ENCODE measurements around the gene GOLPH3L. TPM values are rescaled to one million over a fixed set of nuclear protein-coding genes. Genes with fewer than 3 reads are reported as not detected.
A peak's percentile ranks its signal among the peaks of the same experiment; 100 is the strongest.
"Not testable (repeated sequence)": the region's sequence is repeated elsewhere in the genome, so short reads cannot be mapped to it uniquely, and the experiment has no call there.

The GOLPH3L gene
- total RNA-seq, 1 experiment from 2014 or later: 6.9 TPM

GRCh38 chr1:150615346-150616201 is 81.4 kb downstream of the GOLPH3L start:
- no peak for DNase-seq (ENCODE audit: low read depth)

- peak; percentile 92 for DNase-seq (ENCODE audit: low read depth)
Observed at GRCh38 chr1:150613061-150613920, 83.7 kb downstream of the GOLPH3L start.

- no peak for DNase-seq (ENCODE audit: low read depth)
Observed at GRCh38 chr1:150612014-150612345, 85.0 kb downstream of the GOLPH3L start.

- no peak for DNase-seq (ENCODE audit: low read depth)
Observed at GRCh38 chr1:150610576-150610975, 86.4 kb downstream of the GOLPH3L start.

GRCh38 chr1:150609732-150610131 is 87.2 kb downstream of the GOLPH3L start:
- no peak for DNase-seq (ENCODE audit: low read depth)

GRCh38 chr1:150606463-150607142 is 90.4 kb downstream of the GOLPH3L start:
- no peak for DNase-seq (ENCODE audit: low read depth)

GRCh38 chr1:150605451-150605731 is 91.6 kb downstream of the GOLPH3L start:
- DNase-seq (ENCODE audit: low read depth): not testable (repeated sequence)

- DNase-seq (ENCODE audit: low read depth): no peak
Observed at GRCh38 chr1:150604226-150604588, 92.7 kb downstream of the GOLPH3L start.

- DNase-seq (ENCODE audit: low read depth): no peak
Observed at GRCh38 chr1:150603711-150604110, 93.2 kb downstream of the GOLPH3L start.

GRCh38 chr1:150602372-150602771 is 94.6 kb downstream of the GOLPH3L start:
- DNase-seq (ENCODE audit: low read depth): not testable (repeated sequence)

GRCh38 chr1:150601540-150601939 is 95.4 kb downstream of the GOLPH3L start:
- DNase-seq (ENCODE audit: low read depth): no peak

- not testable (repeated sequence) for DNase-seq (ENCODE audit: low read depth)
Observed at GRCh38 chr1:150598346-150598745, 98.6 kb downstream of the GOLPH3L start.

GRCh38 chr1:150596976-150597375 is 100.0 kb downstream of the GOLPH3L start:
- no peak for DNase-seq (ENCODE audit: low read depth)

Other genes with a start within 250 kb of the GOLPH3L start
- gene TARS2, start 209.7 kb downstream of the GOLPH3L start, total RNA-seq (2014; rRNA removed): 16.4 and 18.9 TPM in 2 replicates
- 108 and 129 TPM in 2 replicates for gene ECM1, start 189.0 kb downstream of the GOLPH3L start, total RNA-seq (2014; rRNA removed)
- gene FALEC, start 181.4 kb downstream of the GOLPH3L start, total RNA-seq (2014; rRNA removed): not detected in 2 replicates
- gene ADAMTSL4, start 147.7 kb downstream of the GOLPH3L start, total RNA-seq (2014; rRNA removed): 2.8 and 3.1 TPM in 2 replicates
- gene MCL1, start 117.5 kb downstream of the GOLPH3L start, total RNA-seq (2014; rRNA removed): 287 TPM in 2 replicates
- gene ENSA, start 67.5 kb downstream of the GOLPH3L start, total RNA-seq (2014; rRNA removed): 85.5 and 116 TPM in 2 replicates
- gene HORMAD1, start 23.7 kb upstream of the GOLPH3L start, total RNA-seq (2014; rRNA removed): 0.11 and 0.38 TPM in 2 replicates
- 5.6 and 6.1 TPM in 2 replicates for gene CTSS, start 68.6 kb upstream of the GOLPH3L start, total RNA-seq (2014; rRNA removed)
- 1.7 and 1.8 TPM in 2 replicates for gene CTSK, start 111.1 kb upstream of the GOLPH3L start, total RNA-seq (2014; rRNA removed)
- 25.6 and 34.7 TPM in 2 replicates for gene ARNT, start 179.4 kb upstream of the GOLPH3L start, total RNA-seq (2014; rRNA removed)
- not detected in 2 replicates for gene CTXND2, start 190.0 kb upstream of the GOLPH3L start, total RNA-seq (2014; rRNA removed)
- gene SETDB1, start 229.2 kb upstream of the GOLPH3L start, total RNA-seq (2014; rRNA removed): 18.1 and 25.6 TPM in 2 replicates

All from LHCN-M2 (cell line).